ENCODE results near the gene LHX4.

DNA sequence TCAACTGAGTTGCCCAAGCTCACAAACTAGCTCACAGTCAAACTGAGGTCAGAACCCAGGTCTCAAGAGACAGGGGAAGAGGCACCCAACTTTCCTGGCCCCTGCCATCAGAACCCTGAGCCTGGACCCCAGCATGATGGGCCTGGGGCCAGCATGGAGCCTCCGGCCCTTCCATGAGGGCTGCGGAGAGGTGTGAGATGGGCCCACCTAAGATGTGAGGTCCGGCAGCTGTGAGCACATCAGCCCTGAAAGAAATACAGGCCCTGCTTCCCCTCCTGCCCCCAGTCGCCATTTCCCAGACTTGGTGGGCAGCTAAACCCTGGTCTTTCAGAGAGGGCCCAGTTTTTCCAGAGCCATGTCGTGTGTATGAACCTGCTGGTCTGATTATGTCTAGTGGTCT, 44.8 kb upstream of the LHX4 start:
- TF ChIP-seq, protein P1, sequence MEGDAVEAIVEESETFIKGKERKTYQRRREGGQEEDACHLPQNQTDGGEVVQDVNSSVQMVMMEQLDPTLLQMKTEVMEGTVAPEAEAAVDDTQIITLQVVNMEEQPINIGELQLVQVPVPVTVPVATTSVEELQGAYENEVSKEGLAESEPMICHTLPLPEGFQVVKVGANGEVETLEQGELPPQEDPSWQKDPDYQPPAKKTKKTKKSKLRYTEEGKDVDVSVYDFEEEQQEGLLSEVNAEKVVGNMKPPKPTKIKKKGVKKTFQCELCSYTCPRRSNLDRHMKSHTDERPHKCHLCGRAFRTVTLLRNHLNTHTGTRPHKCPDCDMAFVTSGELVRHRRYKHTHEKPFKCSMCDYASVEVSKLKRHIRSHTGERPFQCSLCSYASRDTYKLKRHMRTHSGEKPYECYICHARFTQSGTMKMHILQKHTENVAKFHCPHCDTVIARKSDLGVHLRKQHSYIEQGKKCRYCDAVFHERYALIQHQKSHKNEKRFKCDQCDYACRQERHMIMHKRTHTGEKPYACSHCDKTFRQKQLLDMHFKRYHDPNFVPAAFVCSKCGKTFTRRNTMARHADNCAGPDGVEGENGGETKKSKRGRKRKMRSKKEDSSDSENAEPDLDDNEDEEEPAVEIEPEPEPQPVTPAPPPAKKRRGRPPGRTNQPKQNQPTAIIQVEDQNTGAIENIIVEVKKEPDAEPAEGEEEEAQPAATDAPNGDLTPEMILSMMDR (IDR thresholded peaks at IDR 0.05 in 2 of 3, conservative IDR thresholded peaks at IDR 0.05 in 1 of 3; ENCODE audit: control insufficient read depth in 2 of 3, extremely low read depth in 1 of 3, insufficient read depth in 1 of 3, low read depth in 3 of 3, low read length in 3 of 3) = no peak
- TF ChIP-seq SMC3 (IDR thresholded peaks at IDR 0.05; ENCODE audit: borderline replicate concordance, low read length) (no peak), MXI1 (IDR thresholded peaks at IDR 0.05; ENCODE audit: low read depth, low read length) (no peak), RAD21 (IDR thresholded peaks at IDR 0.05; ENCODE audit: insufficient read depth, low read depth, low read length) (no peak), ZNF274 (IDR thresholded peaks at IDR 0.05; ENCODE audit: insufficient read depth, insufficient read length) (no peak)
